Measurements from ENCODE around the gene PLSCR3. TPM values are rescaled to one million over a fixed set of nuclear protein-coding genes. Genes with fewer than 3 reads are reported as not detected.
A peak's percentile ranks its signal among the peaks of the same experiment; 100 is the strongest.

The PLSCR3 gene
- 9.4 TPM for total RNA-seq

DNA sequence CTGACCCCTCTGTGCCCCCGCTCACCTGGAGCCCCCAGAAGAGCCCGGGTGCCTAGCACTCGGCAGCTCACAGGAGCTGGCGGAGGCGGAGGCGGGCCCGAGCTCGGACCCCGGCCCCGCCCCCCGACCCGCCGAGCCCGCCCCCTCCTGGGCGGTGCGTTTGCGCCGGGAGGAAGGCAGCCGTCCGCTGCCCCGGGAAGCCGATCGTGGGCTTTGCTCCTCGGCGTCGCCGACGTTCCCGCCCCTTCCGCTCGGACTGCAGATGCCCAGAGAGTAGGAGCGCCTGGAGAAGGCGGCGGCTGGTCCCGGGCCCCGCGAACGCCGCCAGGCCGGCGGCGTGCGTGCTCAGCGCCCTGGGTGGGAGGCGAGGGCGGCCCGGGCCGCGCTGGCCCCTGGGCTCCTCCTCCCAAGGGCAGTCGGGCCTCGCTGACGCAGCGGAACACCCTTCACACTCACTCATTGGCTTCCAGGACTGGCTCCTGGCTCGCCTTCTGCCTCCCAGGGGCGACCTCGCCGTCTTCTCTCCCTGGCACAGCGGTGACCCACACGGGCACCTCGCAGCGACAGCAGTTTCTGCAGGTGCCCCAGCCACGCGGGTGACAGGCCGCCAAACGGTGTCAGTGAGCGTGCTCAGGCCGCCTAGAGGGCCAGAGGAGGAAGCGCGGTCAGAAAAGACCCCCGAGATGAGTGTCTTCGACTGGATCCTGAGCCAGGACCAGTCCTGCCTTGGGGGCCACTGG is at the start of gene PLSCR3:
TSS of gene PLSCR3 (minus strand) at position 74 of the 740 bp plus-strand sequence. CDS start 415 bp downstream, outside the sequence.
- DNase-seq = peak; percentile 91

DNA sequence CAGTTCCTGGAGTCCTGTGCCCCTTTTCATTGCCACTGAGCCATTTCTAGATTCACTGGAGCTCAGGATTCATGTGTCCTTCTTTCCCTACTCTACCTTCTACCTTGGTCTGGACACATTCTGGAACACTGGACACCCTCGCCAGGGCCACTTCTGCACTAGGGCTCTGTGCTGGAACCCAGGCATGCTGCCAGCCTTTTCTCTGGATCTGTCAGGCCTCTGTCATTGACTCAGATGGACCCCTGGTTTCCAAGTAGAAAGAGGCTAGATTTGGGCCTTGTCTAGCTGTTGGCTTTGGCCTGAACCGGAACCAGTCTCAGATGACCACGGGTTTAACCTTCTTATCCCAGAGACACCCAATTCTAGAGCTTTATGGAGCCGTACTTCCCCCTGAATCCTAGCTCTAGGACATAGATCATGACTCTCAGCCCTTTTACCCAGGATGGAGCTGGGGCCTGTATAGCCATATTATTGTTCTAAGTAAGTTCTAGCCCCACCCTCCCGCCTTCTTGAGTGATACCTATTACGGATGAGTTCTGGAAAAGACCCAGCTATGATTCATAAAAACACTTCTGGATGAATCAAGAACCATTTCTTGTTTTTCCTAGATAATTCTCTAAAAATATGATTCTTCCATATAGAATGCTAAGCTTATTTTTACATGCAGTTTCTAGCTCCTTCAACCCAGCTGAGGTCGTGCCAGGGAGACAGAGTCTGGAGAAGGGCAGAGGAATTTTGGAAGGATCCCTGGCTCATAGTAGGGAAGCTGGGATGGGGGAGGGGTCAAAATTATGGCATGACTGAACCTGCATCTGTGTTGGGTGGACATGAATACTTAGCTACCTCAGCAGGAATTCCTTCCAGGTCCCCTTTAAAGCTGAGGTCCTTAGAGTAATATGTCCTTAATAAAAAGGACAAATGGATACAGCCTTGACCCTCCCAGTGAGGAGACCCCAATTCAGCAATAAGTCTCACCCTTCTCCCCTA is 49.5 kb upstream of the PLSCR3 start:
- DNase-seq = no peak

DNA sequence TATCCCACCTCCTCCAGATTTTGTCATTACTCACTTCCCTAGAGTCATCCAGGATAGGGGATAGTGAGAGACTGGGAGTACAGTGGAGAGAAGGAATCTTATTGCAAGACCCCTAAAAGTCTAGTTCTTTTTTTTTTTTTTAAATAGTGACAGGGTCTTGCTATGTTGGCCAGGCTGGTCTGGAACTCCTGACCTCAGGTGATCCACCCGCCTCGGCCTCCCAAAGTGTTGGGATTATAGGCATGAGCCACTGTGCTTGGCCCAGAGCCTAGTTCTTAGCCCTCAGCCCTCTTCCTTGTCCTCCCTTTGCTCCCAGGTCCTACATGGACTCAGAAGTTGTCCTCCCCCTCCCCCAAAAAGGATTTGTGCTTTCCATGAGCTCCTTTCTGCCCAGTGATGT is 47.8 kb upstream of the PLSCR3 start:
- no peak for DNase-seq

DNA sequence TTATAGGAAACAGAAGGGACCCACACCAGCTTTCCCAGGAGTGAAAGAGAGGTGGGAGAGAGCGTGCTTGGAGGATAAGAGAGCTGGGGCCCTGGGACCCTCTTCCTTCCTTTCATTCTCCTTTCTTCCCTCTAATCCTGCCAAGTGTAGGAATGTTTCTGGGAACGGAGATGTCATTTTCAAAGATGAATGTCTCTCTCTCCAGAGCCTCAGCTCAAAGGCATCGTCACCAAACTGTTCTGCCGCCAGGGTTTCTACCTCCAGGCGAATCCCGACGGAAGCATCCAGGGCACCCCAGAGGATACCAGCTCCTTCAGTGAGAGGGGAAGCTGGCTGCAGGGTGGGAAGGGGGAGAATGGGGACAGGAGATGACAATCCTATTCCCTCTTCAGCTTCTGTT is 46.9 kb upstream of the PLSCR3 start:
- no peak for DNase-seq

DNA sequence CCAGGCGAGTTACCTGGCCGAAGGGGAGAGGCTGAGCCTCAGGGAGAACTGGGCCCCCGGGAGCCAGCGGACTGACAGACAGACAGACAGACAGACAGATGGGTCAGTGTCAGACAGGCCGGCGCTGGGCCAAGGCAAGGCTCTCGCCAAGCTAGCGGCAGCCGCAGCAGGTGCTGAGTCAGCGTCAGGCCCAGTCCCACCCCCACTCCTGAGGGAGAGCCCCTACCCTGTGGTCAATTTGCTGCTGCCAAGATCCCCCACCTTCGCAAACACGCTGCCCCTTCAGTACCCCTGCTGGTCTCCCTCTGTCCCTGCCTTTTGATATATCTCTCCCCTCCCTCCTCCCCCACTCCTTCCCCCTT is 46.5 kb upstream of the PLSCR3 start:
- peak; percentile 78 for DNase-seq

DNA sequence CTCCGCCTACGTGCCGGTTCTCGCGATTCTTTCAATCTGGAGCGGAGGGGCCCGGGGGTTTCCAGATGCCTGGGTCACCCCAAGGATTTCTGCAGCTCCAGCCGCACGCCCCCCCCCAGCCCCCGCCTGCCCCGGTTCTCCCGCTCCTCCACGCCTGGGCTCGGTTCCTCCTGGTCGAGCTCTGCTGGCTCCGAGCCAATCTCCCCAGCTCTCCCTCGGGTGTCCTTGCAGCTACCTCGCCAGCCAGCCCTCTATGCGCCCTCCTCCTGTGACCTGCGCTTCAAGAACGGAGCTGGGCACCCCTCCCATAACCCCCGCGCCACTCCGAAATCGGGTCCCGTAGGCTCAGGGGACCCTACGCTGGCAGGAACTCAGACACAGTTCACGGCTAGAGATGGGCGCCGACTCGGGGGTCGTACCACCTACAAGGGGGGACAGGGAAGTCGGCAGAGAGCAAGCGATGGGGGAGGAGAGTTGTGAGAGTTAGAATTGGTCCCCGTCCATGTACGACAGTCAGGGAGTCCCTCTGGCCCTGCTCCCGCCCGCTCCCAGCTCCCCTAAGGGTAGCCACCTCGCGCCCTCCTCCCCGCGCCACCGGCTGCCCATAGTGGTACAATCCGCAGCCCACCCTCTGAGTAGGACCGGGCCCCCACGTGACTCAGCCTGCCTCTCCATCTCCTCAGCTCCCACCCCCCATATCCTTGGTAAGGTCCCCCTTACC is 45.9 kb upstream of the PLSCR3 start:
- DNase-seq = peak; percentile 65

DNA sequence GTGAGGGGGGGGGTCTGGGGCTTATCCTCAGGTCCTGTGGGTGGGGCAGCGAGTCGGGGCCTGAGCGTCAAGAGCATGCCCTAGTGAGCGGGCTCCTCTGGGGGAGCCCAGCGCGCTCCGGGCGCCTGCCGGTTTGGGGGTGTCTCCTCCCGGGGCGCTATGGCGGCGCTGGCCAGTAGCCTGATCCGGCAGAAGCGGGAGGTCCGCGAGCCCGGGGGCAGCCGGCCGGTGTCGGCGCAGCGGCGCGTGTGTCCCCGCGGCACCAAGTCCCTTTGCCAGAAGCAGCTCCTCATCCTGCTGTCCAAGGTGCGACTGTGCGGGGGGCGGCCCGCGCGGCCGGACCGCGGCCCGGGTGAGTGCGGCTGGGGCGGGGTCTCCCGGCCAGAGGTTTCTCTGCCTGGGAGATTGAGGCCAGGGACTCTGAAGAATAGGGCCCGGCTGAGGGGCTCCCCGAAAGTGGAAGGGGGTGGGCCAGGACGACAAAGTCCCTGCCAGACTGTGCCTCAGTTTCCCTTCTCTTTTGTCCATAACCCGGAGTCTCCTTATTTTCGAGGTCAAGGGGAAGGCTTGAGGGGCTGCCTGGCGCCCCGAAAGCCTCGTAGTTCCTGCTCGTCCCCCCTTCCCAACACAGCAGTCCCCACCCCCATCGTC is 45.3 kb upstream of the PLSCR3 start, which contains the start of gene FGF11:
TSS of gene FGF11 (plus strand) at position 51 of the 651 bp plus-strand sequence. CDS start at position 160, 109 bp downstream.
- DNase-seq = no peak

DNA sequence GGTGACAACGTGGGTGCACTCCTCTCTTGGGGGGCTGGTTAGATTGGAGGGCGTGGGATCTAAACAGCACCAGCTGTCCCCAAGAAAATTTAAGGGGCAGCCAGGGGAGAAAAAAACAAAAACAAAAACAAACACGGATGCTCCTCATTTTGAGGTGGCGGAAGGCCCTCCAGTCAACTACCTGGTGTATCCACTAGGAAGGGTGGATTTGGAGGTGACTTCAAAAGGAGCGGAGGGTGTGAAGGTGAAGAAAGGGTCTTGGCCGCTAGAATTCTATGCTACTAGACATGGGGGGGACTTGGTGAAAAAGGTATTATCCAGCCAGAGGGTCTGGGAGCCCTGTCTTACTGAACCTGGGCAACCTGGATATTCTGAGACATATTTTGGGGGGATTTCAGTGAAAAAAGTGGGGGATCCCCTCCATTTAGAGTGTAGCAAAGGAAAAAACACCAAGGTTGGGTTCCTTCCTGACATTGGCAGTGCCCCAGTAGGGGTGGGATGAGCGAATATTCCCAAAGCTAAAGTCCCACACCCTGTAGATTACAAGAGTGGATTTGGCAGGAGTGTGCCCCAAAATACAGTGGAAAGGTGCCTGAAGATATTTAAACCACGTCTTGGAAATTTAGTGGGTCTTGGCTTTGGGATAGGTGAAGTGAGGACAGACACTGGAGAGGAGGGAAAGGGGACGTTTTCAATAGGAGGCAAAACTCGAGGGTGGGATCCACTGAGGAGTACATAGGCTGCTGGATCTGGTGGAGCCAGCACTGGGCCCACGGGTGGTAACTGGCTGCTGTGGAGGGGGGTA is 44.5 kb upstream of the PLSCR3 start:
- no peak for DNase-seq

DNA sequence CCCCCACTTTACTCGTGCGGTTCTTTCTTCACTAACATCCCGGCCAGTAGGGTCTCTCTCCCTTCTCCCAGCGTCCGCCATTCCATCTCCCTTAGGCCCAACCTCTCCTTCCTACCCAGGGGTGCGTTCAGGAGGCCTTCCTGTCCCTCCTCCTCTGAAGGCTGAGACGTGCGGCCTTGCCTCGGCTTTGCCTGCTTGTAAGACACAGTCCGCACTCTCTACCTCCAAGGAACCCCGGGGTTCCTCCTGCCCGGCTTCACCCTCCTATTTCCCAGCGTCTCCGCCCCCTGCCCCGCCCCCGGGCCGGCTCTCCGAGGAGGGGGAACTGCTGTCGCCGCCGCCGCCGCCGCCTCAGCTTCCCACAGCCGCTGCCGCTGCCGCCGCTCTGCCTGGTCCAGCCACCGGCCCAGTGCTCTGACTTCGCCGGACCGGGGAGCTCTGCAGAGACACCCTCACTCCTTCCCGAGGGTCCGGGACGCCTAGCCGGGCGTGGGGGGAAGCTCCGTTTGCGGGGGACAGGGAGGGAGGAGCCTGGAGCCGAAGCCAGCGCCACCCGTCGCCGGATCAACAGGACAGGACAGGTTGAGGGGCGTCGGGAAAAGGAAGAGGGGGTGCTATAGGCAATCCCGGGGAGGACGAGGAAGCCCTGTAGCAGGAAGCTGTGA is 43.8 kb upstream of the PLSCR3 start:
- peak; percentile 68 for DNase-seq

DNA sequence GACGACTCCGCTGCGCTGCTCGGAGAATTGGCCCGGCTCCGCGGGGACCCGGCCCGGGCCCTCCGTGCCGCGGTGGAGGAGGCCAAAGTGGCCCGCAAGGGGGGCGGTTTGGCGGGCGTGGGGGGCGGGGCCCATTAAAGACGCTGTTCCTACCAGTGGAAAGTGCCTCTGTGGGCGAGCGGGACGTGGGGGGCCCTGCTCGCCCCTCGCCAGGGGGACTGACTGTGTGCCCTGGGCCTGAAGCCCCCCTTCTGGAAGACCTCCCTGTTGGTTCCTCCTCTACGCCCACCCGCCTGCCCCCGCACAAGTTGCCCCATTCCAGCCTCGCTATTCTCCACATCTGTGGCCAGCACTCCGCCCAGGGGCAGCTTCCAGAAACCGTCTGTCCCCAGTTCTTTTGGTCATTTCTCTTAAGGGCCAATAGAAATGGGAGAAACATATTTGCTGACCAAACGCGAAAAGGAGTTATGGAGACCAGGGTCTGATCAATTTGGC is 43.1 kb upstream of the PLSCR3 start:
- DNase-seq = no peak

DNA sequence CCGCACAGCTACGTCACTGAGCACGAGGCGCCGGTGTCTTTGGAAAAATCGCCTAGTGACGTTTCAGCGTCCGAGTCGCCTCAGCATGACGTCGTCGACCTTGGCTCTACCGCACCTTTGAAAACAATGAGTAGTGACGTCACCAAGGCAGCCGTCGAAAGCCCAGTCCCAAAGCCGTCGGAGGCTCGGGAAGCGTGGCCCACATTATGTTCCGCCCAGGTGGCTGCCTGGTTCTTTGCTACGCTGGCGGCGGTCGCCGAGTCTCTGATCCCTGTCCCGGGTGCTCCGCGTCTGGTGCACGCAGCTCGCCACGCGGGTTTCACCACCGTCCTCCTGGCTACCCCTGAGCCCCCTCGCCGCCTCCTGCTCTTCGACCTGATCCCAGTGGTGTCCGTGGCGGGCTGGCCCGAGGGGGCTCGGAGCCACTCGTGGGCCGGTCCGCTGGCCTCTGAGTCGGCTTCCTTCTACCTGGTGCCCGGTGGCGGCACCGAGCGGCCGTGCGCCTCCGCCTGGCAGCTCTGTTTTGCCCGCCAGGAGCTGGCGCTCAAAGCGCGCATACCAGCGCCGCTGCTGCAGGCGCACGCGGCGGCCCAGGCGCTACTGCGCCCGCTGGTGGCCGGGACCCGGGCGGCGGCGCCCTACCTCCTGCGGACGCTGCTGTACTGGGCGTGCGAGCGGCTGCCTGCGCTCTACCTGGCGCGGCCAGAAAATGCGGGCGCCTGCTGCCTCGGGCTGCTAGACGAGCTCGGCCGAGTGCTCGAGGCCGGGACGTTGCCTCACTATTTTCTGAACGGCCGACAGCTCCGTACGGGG is 42.4 kb upstream of the PLSCR3 start:
- peak; percentile 85 for DNase-seq

DNA sequence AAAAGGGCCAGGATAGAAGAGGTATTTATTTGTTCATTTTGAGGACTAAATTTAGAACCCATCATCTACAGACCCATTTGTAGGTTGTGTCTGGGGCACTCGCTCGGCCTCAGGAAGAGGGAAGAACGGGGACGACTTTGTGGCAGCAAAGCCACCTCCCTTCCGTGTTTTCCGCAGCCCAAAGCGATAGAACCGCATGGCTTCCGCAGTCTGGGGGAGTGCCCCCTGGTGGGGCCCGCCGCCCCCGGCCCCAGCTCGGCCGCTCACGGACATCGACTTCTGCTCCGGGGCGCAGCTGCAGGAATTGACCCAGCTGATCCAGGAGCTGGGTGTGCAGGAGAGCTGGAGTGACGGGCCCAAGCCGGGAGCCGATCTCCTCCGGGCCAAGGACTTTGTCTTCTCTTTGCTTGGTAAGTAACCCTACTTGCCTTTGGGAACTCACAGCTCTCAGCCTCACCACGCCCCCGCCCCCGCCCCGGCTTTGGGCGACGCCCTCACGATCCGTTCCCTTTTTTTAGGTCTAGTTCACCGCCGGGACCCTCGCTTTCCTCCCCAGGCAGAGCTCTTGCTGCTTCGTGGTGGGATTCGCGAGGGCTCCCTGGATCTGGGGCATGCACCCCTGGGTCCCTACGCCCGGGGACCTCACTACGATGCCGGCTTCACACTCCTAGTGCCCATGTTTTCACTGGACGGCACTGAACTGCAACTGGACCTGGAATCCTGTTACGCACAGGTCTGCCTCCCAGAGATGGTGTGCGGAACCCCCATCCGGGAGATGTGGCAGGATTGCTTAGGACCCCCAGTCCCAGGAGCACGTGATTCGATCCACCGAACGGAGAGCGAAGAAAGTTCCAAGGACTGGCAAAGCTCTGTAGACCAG is 41.6 kb upstream of the PLSCR3 start:
- peak; percentile 51 for DNase-seq

DNA sequence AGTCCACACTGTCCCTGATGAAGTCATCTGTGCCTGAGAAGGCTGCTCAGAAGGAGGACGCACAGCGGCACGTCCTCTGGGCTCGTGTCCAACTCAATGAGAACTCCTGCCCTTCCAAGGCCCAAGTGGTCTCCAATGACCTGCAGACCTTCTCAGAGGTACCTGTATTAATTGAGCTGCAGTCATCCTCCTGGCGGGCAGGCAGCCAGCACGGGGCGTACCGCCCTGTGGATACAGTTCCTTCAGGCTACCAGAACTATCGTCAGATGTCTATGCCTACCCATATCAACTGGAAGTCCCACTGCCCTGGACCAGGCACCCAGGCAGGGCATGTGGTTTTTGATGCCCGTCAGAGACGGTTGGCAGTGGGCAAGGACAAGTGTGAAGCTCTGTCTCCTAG is 38.0 kb upstream of the PLSCR3 start:
- no peak for DNase-seq

DNA sequence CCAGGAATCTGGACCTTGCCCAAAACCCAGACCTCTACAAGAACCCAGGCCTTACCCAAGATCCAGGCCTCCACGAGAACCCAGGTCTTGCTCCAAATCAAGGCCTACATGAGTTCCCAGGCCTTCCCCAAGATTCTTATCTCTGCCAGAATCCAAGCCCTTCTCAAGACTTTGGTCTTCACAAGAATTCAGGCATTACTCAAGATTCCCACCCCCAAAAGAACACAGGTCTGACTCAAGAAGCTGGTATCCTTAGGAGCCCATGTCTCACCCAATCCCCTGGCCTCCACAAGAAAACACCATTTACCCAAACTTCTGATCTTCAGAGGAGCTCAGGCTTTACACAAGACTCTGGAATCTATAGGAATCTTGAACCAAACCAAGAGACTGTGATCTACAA is 36.9 kb upstream of the PLSCR3 start:
- no peak for DNase-seq

DNA sequence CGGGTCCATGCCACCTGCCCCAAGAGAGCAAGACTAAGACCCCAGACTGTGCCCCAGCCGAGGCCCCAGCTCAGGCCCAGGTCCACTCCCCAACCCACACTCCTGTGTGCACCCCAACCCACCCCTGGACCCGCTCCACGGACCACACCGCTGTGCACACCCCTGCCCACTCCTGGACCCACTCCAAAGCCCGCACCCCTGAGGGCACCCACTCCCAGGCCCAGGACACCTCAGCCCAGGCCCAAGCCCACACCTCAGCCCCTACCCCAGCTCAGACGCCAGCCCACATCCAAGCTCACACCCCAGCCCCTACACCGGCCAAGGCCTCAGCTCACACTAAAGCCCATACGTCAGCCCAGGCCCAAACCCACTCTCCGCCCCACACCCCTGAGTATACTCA is 35.4 kb upstream of the PLSCR3 start:
- no peak for DNase-seq

DNA sequence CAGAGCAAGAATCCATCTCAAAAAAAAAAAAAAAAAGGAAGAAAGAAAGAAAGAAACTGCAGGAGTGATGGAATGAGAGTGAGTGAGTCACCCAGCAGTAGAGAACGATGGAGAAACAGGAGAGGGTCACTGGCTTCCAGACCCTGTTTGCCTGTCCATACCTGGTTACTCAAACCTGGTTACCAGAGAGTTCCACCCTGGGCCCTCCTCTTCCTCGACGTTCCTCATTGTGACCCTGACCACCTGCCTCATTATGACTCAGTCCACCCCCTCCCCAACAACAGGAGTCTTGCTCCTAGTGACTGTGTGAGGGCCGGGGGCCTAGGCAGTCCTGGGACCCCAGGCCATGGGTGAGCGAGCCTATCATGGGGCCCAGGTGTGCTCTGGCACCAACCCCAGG is 34.2 kb upstream of the PLSCR3 start, which contains the start of gene SPEM3:
TSS of gene SPEM3 (plus strand) at position 301 of the 400 bp plus-strand sequence. CDS start at position 347, 46 bp downstream.
- no peak for DNase-seq

DNA sequence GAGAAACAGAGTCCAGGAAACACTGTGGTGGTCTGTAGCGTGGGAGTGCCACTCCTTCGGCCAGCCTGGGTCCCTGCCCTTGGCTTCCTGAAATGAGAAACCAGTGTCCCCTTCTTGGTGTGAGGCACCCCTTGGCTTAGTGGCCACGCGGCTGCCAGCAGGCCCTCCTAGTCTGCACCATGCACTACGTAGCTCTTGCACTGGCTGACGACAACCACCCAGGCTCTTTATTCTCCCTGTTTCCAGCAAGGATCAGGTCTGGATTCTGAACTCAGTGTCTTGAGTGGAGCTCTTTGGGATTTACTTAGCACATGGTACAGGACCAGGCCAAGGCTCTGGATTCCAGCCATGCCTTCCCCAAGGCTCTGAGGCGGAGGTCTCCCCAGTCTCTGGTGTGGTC is 33.2 kb upstream of the PLSCR3 start:
- DNase-seq = no peak

DNA sequence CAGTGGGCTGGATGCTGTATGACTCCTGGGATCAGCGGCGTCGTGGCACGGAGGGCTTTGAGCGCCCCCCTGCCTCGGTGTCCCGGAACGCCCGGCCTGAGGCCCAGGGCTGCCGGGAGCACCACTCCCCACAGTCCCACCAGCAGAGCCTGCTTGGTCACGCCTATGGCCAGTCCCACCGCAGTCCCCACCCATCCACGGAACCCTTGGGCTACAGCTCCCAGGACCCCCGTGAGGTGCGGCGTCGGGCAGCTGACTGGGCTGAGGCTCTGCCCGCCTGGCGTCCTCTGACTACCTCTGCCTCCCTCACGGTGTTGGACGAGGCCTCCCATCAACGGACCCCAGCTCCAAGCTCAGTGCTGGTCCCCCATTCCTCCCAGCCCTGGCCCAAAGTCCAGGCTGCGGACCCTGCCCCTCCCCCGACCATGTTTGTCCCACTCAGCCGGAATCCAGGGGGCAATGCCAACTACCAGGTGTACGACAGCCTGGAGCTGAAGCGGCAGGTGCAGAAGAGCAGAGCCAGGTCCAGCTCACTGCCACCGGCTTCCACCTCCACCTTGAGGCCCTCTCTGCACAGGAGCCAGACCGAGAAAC is 32.7 kb upstream of the PLSCR3 start:
- no peak for DNase-seq
